PC-3 (cell line): ENCODE data around the gene ISY1.

Source experiments
- CTCF ChIP-seq: fragments of 300-600 bp; sonication (generic); conservative IDR thresholded peaks from 2 replicates; pipeline ENCODE4 v1.5.1; 2017; ENCODE audit warnings: antibody characterized with exemption, low read depth, mild to moderate bottlenecking, low read length
- EZH2phosphoT487 ChIP-seq: fragments of 300-600 bp; sonication (generic); IDR thresholded peaks from 2 replicates; pipeline ENCODE4 v1.6.1; 2018; ENCODE audit warnings: mild to moderate bottlenecking, antibody characterized with exemption, low read length, borderline replicate concordance

GRCh38 chr3:129197321-129197720, 36.5 kb upstream of the ISY1 start:
- no peak for TF ChIP-seq CTCF
- no peak for TF ChIP-seq EZH2phosphoT487
